Hepatic stellate cell (primary cell): ENCODE measurements around the gene CNNM4.

Experiments
- DNase-seq: peaks from one replicate; pipeline ENCODE4 v3.0.0; 2011; ENCODE audit warnings: low spot score

CNNM4 gene

GRCh38 chr2:96832408-96832753 is 71.7 kb downstream of the CNNM4 start:
- no peak for DNase-seq

- peak; percentile 60 for DNase-seq
Observed at GRCh38 chr2:96832754-96833507, 72.2 kb downstream of the CNNM4 start.

DNA sequence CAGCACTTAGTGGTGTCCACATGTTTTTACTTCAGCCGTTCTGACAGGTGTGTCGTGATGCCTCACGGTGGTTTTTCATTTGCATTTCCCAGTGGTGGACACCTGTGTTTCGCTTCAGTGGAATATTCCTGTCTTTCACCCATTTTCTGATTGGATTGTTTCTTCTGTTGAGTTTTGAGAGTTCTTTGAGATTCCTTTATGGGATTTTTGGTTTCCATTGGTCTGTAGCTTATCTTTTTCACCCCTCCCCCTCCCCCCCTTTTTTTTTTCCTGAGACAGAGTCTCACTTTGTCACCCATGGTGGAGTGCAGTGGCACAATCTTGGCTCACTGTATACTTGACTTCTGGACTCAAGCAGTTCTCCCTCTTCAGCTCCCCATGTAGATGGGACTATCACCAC is 75.1 kb downstream of the CNNM4 start:
- no peak for DNase-seq

DNA sequence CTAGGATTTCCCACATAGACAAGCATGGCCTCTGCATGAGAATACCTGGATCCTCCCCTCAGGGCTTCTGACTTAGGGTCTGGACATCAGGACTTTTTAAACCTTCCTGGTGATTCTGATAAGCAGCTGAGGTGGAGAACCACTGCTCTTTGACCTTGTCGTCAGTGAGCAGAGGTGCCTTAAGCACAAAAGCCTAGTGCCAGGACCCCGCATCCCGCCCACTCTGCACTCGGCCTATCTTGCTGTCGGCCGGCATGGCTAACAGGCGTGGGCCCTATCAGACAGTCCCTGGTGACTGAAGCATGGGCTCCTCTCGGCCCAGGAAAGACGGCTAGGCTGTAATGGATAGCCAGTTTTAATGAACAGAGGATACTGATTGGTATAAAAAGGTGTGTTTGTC is 76.9 kb downstream of the CNNM4 start:
- no peak for DNase-seq

GRCh38 chr2:96838345-96839292 is 77.9 kb downstream of the CNNM4 start:
- DNase-seq, result no peak

DNA sequence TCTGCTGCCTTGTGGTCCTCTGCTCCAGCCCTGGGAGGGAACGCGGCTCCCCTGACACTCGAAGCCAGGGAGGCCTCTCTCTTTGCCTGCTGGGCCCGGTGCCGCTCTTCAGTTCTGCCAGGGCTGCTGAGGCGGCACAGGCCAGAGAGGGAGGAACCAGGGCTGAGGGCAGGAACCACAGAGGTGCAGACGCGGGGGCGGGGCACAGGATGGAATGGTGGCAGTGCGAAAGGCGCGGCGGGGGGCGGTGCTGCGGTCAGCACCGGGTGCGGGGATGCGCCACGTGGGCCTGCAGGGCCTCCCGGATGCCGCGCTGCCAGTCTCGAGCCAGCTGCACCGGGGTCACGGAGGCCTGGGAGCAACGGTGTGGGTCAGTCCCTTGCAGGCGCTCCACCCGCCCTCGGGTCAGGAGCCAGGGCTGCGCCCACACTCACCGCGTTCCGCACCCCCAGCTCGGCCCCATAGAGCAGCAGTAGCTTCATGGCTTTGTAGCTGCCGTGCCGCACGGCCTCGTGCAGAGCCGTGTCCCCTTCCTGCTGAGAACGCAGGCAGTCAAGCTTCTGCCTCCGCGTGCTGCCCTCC is 78.7 kb downstream of the CNNM4 start:
- DNase-seq, result no peak

GRCh38 chr2:96839875-96840850 is 79.5 kb downstream of the CNNM4 start:
- DNase-seq, result no peak

DNA sequence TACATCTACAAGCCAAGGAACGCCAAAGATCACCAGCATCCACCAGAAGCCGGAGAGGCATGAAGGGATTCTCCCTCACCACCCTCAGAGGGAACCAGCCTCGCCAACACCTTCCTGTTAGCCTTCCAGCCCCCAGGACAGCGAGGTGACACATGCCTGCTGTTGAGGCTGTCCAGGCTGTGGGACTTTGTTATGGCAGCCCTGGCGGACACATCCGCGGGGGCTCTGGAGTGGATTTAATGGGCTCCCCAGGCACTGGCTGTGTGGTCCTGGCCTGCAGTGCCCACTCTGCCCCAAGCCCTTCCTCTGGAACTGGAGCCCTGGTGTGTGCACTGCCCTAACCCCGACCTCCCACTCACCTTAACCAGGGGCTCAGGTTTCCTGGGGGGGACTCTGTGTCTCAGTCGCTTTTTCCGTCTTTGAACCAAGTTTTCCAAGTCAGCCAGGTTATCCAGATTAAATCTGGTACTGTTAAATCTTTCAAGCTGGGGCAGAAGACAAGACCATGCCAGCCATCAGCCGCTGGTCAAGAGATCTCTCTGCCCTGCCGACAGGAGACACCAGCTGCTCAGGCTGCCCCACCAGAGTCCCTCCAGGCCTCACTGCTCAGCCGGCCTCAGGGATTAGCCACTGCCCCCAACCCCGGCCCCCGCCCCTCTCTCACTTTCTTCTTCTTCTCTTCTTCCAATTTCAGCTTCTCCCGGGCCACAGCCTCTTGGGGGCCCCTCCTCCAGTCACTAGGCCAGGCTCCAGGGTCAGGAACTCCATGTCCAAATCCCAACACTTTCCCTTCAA is 81.2 kb downstream of the CNNM4 start:
- no peak for DNase-seq

GRCh38 chr2:96842600-96842999 is 81.9 kb downstream of the CNNM4 start:
- no peak for DNase-seq

GRCh38 chr2:96843538-96844268 is 83.0 kb downstream of the CNNM4 start, which contains the start of gene ANKRD23:
ANKRD23 (minus strand) TSS chr2:96844021; CDS start chr2:96843992, 29 bp downstream.
- DNase-seq, result no peak

GRCh38 chr2:96844405-96844808 is 83.7 kb downstream of the CNNM4 start:
- no peak for DNase-seq

- no peak for DNase-seq
Observed at GRCh38 chr2:96846825-96847224, 86.1 kb downstream of the CNNM4 start.

GRCh38 chr2:96847586-96847985 is 86.9 kb downstream of the CNNM4 start:
- DNase-seq, result no peak

DNA sequence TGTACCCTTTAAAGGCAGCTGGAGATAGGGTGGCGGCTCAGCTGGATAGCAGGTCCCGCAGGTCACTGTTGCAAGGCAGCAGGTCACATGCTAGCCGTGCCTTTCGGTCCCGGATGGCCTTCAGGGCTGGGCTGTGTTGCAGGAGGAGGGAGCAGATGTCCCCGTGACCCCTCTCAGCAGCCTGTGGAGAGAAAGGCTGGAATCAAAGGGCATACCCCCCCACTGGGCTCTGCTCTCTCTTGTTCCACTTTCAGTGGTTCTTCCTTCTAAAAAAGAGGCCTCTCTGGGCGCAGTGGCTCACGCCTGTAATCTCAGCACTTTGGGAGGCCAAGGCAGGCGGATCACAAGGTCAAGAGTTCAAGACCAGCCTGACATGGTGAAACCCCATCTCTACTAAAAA is 87.6 kb downstream of the CNNM4 start:
- no peak for DNase-seq

DNA sequence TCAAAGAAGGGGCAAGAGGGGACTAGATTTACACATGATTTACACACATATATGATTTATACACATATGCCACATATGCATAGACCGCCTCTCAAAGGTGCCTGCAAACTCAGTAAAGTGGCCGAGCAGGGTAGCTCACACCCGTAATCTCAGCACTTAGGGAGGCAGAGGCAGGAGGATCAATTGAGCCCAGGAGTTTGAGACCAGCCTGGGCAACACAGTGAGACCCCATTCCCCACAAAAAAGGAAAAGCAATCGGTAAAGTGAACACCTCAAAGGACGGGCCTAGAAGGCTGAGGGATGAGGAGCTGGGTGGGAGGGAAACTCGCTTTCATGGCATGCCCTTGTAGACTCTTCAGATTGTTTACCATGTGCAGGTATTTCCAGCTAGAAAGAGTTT is 92.0 kb downstream of the CNNM4 start:
- no peak for DNase-seq

- DNase-seq, result no peak
Observed at GRCh38 chr2:96853321-96853720, 92.6 kb downstream of the CNNM4 start.

- no peak for DNase-seq
Observed at GRCh38 chr2:96856776-96857666, 96.3 kb downstream of the CNNM4 start.

GRCh38 chr2:96857667-96858372 is 97.1 kb downstream of the CNNM4 start, which contains the start of gene ANKRD39:
ANKRD39 (minus strand) TSS chr2:96858016; CDS start chr2:96857987, 29 bp downstream.
- peak; percentile 99 for DNase-seq
